Ecto neural progenitor cell (in vitro differentiated cells): ENCODE data around the gene NOXA1.

ENCODE experiments used
- DNase-seq: peaks from one replicate; pipeline ENCODE4 v3.0.0-alpha.2; 2018; ENCODE audit warnings: low spot score

The NOXA1 gene

DNA sequence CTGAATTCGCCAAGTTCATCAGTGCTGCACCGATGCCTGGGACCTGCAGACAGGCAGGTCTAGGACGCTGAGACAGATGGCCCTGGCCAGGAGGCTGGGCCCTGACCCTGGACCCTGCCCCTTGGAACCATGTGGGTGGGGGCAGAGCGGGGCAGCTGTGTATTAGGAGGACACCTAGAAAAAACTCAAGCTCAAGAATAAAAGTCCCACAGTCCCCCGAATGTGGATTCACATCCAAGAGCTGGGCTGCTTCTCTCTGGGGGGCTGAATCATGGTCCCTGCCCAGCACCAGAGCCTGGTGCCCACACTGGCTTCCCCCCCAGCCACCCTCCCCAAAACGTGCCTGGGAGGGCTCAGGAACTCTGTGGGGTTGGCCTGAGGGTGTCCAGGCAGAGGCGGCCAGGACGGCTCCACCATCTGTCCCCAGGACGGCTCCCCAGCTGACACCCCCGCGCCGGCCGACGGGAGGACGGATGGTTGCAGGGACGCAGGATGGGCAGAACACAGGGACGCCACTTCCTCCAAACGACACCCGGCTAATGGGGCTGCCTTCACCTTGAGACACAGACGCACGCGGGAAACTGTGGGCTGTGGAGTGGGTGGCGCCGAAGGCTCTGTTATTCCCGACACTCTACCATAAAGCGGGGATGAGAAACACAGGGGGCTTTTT, 35.2 kb upstream of the NOXA1 start:
- no peak for DNase-seq

DNA sequence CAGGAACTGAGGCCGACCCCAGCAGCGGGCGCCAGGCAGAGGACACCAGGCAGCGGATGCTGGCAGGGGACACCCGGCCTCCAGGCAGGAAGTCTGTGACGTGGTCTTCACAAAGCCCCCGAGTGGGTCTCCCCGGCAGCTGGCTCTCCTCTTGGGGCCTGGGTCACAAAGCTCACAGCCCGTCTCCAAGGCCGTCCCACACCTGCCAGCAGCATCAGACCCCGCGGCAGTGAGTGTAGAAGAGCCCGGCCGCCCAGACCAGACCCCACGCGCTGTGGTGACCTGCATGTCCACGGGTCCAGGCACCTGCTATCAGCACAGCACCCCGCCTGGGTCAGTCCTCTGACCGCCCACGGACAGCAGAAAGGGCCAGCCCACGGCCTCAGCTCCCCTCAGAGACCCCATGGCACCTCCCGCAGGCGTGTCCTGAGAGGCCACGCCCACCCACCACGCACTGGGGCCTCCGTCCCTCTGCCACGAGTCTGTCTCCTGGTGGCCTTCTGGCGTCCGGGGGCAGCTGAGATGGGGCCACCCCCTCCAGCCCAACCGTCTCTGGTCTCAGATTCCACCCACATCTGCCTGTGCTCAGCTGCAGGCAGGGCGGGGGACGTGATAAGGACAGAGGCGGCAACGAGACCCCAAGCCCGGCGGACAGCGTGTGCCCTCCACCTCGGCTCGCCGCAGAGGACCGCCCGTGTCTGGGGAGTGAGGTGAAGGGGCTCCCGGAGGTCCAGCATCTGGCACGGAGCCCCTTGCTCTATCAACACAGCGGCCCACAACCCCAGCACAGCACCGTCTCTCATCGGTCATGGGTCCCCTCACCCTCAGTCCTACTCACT, 34.4 kb upstream of the NOXA1 start:
- DNase-seq, result no peak

DNA sequence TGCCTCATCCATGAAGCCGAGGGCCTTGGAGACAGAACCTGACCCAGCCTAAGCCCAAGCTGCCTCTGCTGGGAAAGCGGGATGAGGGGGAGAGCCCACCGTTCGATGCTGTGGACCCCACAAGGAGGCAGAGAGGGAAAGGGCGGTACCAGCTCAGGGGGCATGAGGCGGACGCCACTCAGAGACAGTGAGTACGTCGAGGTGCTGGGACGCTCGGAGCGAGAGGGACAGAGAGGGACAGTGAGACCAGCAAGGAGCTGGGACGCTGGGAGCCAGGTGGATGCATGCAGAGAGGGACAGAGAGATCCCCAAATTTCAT, 33.8 kb upstream of the NOXA1 start:
- no peak for DNase-seq

DNA sequence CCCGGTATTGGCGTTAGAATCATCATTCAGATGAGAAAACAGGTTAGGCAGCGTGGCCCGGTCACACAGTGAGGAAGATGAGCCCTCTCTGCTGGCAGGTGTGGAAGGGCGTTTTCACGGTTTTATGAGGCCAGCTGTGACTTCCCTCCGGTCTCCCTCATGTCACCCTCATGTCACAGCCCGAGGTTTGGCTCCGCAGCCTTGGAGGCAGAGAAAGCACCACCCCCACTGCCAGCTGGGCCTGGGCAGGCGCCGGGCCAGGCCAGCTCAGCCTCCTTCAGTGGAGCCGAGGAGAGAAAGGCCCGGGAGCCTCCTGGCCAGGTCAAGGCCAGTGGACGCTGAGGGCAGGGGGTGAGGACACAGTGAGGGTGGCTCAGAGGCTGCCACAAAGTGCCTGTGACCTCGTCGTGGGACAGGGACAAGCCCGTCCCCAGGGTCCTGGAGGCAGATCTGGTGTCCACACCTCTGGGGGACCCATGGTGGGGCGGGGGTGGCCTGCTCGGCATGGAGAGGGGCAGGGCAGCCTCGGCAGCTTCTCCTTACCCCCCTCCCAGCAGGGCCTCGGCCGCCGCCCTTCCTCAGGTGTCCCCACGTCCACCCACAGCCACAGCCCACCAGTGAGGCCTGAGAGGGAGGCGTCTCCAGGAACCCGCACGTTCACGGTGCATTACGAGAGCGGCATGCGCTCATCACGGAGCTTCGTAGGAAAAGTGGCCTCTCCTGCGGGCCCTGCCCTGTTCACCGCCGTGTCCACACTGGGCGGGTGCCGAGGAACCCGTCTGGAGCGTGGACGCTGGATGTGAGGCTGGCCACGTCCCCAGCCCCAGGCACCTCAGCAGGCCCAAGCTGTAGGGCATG, 32.4 kb upstream of the NOXA1 start:
- DNase-seq, result no peak

DNA sequence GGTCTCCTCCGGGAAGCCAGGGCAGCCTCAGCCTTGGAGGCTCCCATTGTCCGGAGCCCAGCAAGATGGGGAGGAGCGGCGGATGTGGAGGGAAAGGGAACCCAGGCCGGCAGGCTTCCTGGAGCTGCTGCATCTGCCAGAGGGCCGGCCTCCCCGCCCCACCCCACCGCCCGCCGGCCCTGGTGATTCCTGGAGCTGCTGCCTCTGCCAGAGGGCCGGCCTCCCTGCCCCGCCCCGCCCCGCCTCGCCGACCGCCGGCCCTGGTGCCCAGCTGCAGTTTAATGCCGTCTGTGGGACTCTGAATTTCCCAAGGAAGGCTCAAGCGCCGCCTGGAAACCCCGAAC, 31.8 kb upstream of the NOXA1 start:
- DNase-seq, result no peak

DNA sequence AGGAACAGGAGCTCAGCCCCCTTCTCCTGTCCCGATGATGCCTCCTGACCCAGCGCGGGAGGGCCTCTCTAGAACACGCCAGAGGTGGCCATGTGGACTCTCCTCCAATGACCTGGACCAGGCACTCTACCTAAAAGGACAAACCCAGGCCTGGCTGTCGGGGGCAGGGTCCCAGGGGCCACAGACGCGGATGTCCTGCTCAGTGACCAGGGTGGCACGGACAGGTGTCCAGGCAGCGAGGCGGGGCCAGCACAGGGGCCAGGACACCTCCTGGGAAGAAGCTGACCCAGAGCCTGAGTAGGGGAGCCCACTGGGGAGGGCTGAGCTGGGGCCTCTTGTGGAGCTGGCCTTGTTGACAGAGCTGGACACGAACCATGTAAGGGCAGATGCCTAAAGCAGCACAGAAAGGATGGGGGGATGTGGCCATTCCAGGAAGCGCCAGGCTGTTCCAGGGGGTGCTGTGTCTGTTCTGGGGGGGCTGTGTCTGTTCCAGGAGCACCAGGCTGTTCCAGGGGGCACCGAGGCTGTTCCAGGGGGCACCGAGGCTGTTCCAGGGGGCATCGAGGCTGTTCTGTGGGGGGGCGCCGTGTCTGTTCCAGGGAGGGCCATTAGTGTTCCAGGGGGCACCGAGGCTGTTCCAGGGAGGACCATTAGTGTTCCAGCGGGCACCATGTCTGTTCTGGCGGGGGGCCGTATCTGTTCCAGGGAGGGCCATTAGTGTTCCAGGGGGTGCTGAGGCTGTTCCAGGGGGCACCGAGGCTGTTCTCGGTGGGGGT, 30.8 kb upstream of the NOXA1 start:
- no peak for DNase-seq

DNA sequence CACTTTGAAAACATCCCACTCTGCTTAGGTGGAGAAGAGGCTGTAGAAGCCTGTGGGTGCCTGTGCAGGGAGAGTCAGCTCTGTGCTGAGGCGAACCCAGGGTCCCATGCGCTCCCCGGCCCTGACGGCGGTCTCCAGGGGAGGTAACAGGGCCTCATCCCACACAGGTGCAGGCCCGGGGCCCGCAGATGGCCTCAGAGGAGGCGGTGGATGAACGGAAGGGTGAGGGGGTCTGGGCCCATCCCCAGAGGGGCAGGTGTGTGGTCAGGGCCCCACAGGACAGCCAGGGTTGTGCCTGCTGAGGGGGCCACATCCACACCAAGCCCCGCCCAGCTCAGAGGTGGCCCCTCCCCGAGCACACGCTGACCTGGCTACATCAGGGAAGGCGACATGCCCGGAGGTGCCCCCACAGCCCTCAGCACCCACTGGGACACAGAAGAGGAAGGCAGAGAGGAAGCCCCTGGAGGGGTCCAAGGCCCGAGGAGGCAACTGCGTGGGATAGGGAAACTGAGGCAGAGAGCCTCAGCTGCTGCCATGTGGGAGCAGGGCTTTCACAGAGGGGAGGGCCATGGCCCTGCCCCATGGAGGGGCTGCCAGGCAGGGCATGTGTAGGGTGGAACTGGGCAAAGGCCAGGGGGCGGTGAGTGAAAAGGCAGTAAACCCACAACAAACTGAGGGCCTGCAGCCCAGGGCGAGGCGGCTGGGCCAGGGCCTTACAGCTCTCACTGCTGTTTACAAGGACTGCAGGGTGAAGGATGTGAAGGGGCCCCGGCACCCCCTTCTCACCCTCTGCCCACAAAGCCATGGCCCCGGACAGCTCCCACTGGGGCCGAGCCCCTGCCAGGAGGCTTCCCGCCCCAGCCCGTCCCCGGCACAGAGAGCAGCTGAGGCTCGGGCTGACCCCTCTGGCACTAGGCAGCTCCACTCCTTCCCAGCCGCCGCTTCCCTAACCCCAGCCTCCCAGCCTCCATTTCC, 29.7 kb upstream of the NOXA1 start:
- DNase-seq, result no peak

DNA sequence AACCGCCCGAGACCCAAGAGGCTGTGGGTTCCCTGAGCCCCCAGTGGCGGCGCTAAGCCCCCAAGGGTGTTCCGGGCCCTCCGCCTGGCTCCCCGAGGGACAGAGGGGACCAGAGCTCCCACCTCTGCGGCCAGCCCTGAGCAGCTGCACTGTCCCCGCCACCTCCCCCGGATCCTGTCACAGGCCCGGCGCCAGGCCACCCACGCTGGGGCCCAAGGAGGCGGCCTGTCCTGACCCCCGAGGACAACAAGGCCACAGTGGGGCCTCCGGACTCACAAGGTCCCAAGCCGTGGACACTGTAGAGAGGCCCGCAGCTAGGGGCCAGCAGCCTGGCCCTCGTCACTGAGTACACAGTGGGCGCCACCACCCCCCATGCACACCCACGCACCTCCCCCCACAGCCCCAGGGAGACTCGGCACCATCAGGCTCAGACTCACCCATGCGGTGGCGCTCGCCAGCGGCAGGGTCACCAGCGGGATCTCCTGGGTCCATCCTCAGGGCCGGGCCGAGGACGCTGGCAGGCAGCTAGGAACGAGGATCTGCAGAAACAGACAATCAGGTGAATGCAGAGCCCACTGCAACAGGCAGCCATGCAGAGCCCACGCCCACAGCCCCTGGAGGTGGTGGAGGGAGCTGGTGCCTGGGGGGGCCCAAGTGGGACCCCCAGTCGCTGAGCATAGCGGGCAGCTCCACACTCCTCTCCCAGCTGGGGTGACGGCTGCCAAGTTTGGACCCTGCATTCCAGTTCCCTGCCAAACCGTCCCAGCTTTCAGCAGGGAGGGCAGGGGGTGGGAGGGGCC, 28.1 kb upstream of the NOXA1 start:
- DNase-seq, result no peak

DNA sequence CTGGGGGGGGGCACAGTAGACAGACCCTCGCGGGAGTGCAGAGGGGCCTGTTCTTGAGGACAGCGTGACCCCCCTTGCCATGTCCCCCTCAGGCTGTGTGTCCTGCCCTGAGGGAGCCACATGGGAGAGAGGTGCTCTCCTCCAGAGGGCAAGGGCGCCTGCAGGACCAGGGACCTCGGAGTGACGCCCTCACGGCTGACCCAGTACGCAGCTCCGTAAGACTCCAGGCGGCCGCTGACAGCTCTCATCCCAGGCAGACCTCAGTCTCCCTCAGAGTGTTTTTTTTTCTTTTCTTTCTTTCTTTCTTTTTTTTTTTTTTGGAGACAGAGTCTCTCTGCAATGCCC, 27.6 kb upstream of the NOXA1 start:
- DNase-seq, result no peak

DNA sequence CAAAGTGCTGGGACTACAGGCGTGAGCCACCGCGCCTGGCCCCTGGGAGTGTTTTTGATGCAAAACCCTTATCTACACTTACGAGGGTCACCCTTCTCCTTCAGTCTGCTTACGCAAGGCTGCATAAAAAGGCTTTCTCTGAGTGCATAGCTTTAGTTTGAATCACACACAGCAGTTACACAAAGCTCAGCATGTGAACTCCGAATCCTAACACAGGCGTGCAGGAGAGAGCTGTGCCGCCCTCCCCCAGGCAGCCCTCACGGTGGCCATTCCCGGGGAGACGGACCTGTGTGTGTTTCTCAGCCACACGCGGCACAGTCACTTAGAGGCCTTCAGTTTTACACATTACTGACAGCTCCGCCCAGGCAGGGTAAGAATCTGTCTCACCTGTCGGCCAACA, 27.0 kb upstream of the NOXA1 start:
- no peak for DNase-seq

DNA sequence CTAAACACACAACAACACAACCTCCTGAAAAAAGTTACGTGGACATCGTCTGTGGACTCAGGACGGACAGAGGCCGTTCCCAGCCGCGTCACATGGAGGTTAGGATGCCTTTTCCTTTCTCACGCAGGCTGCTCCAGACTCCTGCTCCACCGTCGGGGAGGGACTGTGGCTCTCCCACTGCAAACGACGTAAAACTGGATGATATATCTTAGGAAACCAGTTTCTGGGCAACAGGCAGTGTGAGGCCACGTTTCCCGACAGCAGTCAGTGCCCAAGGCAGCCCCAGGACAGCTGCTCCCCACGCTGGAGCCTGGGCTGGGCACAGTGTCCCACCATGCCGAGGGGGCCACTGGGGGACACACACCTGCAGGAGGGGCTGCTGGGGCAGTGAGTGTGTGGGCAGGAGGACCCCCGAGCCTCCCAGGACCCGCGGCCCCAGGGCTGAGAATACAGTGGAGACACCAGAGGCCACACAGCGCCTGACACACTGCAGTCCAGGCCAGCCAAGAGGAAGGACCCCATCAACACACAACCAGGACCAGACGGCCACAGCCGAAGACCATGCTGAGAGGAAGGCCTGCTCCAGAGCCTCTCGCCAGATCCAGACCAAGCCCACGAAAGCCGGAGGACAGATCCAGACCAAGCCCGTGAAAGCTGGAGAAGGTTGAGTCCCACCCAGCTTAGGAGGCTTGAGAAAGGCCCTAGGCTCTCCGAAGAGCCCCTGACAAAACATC, 26.4 kb upstream of the NOXA1 start:
- DNase-seq, result no peak

DNA sequence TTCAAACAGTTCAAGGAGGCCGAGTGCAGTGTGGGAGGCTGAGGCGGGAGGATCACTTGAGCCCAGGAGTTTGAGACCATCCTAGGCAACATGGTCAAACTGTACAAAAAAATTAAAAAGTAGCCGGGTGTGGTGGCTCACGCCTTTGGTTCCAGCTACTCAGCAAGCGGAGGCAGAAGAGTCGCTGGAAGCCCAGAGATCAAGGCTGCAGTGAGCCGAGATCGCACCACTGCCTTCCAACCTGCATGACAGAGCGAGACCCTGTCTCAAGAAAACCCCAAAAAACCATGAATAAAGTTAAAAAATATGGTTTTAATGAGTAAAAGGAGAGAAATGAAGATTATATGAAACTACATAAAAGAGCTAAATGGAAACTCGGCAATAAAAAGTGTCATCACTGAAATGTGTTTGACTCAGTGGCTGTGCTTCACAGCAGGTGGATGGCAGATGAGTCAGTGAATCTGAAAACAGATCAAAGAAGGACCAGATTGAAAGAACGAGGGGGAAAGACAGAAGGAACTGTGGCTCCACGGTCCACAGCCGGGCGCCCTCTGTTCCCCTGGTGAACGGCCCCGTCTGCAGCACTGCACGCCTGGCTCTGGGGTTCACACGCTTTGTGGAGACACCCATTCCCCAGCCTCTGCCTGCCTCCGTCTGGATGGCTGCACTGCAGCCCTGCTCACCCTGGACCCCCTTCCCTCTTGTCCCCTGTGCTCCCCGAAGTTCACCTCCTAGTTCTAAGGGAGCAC, 25.3 kb upstream of the NOXA1 start:
- no peak for DNase-seq

DNA sequence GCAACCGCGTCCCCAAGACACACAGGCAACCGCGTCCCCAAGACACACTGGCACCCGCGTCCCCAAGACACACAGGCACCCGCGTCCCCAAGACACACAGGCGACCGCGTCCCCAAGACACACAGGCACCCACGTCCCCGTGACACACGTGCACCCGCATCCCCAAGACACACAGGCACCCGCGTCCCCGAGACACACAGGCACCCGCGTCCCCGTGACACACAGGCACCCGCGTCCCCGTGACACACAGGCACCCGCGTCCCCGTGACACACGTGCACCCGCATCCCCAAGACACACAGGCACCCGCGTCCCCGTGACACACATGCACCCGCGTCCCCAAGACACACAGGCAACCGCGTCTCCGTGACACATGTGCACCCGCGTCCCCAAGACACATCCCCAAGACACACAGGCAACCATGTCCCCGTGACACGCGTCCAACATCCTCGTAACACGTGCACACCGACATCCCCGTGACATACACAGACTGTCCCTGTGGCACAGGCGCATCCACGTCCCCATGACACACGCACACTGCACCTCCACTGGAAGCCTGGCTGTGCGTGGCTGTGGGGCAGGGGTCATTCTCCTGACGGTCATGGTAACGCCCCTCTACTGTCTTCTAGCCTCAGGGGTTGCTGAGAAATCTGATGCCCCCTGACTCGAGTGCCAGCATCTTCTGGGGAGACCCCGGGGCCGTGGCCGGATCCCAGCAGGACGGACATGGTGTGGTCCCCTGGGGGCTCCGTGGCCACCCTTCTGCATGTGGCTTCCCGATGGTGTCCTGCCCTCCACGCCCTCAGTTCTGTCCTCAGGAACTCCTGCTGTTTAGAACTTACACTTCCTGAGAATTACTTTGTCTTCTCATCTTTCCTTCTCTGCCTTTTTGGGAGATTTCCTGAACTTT, 24.4 kb upstream of the NOXA1 start:
- DNase-seq, result no peak

DNA sequence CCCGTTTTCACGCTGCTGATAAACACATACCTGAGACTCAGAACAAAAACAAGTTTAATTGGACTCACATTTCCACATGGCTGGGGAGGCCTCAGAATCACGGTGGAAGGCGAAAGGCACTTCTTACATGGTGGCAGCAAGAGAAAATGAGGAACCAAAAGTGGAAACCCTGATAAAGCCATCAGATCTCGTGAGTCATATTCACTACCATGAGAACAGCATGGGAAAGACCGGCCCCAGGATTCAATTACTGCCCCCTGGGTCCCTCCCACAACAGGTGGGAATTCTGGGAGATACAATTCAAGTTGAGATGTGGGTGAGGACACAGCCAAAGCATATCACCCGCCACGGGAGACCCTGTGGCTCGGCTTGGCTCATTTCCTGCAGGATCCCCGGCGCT, 20.4 kb upstream of the NOXA1 start:
- DNase-seq, result no peak

DNA sequence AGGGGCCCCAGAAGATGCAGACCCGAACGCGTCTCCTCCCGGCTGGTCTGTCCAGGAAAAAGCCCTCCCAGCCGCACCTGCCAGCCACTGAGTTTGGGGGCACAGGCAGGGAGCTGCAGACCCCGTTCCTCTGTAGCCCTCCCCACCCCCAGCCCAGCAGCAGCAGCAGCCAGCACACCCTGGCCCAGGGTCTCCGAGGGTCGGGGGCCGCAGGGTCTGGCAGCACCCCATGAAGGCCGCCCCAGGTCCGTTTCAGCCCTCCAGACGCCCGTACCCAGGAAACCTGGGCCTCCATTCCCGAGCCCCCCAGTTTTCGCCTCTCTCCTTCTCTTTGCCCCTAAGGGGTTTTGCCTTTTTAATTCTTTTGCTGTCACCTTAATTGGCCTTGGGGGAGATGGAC, 19.9 kb upstream of the NOXA1 start:
- no peak for DNase-seq

DNA sequence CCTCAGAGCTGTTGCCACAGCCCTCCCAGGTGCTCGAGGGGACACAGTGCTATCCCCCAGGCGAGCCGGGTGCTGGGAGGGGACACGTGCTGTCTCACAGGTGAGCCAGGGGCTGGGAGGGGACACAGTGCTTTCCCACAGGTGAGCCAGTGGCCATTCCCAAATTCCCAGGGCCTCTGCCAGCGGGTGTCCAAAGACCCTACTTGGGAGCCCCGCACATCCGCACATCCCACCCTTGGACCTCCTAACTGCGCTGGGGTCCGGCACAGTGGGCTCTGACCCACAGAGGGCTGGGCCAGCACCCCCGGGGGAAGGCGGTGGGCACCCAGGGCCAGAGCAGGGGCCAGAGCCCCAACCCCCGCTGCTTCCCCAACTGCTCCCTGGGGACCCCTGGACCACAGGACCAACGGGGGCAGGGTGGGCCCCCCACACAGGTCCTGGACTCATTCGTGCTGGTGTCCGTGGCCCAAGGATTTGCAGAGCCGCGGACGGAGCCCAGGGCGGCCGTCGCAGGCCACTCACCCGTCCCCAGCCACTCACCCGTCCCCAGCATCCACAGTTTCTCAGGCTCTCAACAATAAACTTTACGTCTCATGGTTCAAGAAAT, 18.1 kb upstream of the NOXA1 start:
- DNase-seq, result no peak

DNA sequence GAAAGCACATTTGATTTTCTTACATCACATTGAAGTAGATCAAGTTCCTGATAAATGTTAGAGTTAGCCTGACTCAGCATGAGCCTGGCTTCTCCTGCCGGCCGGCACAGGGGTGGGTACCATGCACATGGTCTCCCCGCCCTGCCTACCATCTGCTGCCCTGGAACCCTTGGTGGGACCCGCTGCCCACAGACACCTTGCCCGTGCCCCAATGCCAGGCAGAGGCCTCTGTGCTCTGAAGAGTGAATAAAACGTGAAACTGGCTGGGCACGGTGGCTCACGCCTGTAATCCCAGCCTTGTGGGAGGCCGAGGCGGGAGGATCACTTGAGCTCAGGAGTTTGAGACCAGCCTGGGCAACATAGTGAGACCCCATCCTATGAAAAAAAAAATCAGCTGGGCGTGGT, 17.5 kb upstream of the NOXA1 start:
- DNase-seq, result no peak
